Activated CD4-positive, CD25-positive, alpha-beta regulatory T cell treated with anti-CD3 and anti-CD28 coated beads, Interleukin-2, amount 50 U/mL, for 16 hours (primary cell): ENCODE data around the gene STAB2.

Source experiments
- DNase-seq: peaks from one replicate; pipeline ENCODE4 v3.0.0-alpha.2; 2020; ENCODE audit warnings: low read depth, low spot score

STAB2 gene

GRCh38 chr12:103742349-103742932 lies 155.4 kb downstream of the STAB2 start:
- no peak for DNase-seq

- no peak for DNase-seq
Observed at GRCh38 chr12:103743788-103744187, 156.7 kb downstream of the STAB2 start.

- DNase-seq: no peak
Observed at GRCh38 chr12:103745962-103746361, 158.9 kb downstream of the STAB2 start.

DNA sequence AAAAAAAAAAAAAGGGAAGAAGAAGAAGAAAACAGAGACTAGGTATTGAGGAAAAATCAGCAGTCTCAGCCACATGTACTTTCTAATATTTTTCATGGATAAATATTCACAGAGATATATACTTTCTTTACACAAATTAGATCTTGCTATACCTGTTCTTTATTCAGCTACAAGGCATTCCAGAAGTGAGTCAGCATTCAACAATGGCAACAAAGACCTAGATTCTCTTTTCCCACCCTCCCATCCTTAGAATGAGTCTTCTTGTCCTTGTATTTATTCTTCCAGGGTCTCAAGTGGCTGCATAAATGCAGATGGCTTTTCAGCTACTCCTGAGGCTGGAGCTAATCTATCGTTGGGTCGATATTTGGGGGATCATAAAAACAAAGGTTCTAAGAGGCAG lies 160.9 kb downstream of the STAB2 start:
- no peak for DNase-seq

- DNase-seq: no peak
Observed at GRCh38 chr12:103748875-103749274, 161.8 kb downstream of the STAB2 start.

DNA sequence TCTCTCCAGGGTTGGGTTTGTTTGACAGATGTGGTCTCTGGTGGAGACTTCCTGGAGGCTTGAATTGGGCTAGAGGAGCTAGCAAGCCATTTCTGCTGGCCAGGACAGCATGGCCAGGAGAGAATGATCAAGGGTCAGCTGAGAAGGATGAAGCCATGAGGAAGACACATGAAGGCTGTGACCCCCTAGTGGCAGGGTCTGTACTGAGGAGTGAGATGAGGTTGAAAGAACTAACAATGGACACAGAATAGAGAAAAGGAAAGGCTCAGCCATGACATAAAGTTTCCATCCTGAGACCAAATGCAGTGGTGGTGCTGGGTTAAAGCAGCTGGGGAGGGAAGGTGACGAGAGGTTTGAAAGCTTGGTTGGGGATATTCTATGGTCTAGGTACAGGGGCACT lies 164.1 kb downstream of the STAB2 start:
- no peak for DNase-seq

- no peak for DNase-seq
Observed at GRCh38 chr12:103751600-103751999, 164.5 kb downstream of the STAB2 start.

GRCh38 chr12:103755425-103755824 lies 168.4 kb downstream of the STAB2 start:
- DNase-seq: no peak

DNA sequence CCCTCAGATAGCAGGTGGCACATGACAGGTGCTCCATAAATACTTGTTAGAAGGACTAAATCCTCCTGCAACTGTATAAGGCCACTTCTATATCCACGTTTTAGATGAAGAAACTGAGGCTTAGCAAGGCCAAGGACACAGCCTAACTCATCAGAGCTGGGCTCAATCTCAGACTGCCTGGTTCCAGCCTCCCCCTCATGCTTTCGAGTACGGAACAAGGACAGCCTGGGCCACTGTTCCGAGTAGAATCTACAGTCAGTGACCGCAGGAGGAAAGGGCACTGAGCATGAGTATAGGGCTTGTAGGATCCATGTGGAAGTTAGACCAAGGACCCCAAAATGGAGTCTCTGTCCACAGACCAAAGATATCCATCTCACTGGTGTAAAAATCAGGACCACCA lies 169.4 kb downstream of the STAB2 start:
- no peak for DNase-seq

GRCh38 chr12:103757248-103757647 lies 170.2 kb downstream of the STAB2 start:
- DNase-seq: no peak

DNA sequence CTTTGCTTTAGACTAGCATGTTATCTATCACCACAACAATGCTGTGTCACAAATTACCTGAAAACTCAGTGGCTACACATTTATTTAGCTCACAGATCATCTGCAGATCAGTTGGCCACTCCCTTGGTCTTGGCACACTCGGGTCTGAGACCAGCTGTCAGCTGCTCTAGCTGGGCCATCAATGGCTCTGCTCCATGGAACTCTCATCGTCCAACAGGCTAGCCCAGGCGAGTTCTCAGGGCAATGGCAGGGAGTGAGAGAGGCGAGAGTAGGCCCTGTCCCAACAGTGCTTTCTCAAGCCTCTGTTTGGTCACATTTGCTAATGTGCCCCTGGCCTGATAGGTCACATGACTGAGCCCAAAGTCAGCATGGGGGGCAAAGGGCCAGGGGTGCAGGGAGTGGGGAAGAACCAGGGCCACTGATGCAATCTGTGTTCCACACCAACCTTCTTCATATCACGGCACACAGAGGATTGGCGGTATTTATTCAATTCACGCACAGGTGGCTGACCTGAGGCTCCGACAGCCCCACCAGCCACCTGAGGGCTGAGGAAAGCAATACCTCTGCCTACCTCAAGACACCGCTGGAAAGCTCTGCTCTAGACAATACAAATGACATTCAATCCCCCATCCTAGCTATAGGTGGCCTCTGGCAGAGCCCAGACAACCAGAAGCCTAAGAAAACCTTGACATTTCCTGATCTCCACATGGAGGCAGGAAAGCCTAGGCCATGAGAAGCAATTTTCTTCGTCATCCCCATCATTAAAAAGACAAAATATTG lies 171.4 kb downstream of the STAB2 start:
- DNase-seq: no peak

- DNase-seq: no peak
Observed at GRCh38 chr12:103762473-103762872, 175.4 kb downstream of the STAB2 start.

DNA sequence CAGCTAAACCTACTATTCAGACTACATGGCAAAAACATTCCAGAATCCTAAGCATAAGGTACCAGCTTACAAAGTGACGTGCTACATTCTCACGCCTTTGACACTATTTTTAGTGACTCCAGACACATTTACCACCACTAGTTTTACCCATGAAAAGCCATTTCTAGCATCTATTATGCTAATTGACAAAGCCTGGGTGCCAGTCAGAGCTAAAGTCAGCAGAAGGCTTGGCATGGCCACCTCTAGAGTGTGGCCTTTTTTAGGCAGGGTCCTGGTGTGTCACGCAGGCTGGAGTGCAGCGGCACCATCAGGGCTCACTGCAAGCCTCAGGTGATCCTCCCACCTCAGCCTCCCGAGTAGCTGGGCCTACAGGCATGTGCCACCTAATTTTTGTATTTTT lies 178.2 kb downstream of the STAB2 start:
- DNase-seq: no peak

GRCh38 chr12:103766028-103766427 lies 179.0 kb downstream of the STAB2 start:
- DNase-seq: no peak

DNA sequence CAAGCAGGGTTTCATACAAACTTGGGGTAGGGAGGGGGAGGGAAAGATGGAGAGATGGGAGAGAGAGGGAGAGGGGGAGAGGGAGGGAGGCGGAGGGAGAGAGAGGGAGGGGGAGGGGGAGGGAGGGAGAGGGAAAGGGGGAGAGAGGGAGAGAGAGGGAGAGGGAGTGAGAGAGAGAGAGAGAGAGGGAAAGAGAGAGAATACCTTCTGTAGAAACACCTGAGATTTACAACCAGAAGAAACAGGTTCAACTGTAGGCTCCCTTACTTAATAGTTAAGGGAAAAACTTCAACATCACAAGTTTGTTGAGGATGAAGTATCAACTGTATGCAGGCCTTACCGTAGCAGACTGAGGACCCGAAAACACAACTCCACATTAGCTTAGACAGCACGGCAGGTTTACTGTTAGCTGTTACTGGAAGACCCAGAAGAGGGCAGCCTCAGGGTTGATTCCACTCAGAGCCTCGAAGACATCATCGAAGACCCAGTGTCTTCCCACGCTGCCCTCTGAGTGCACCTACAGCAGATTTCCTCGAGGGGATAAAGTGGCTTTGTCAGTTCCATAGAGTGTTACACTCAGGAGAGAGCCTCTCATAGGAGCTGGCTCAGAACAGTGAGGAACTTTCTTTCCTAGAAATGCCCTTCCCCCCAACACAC lies 181.5 kb downstream of the STAB2 start:
- no peak for DNase-seq

DNA sequence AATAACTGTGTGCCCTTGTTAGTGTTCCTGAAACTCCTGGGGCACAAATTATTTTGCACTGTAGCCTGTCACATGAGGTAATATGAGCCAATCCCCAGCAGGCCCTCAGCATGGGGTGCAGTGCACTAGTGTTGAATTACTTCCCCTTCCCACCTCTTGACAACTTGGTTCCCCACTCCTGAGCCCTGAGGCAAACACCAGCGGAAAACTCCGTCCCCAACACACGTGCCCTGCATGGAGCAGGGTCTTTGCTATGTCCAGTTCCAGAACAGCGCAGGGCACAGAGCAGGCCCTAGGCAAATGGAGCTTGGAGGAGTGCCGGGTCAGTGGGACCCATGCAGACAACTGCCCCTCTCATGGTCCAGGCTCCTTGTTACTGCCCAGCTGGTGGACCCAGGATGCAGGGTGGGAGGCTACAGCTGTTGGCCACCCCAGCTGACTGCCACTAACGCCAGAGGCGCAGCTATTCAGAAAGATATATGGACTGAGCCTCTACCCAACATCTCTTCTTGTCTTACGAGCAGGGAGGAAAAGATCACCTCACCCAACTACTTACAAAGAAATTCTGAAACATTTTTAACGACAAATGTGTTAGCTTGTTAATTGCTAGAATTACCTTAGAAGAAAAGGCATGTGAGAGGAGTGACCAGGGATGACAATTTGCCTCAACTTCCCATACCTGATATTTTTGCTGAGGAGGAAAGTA lies 182.3 kb downstream of the STAB2 start:
- DNase-seq: no peak

GRCh38 chr12:103771466-103771865 lies 184.4 kb downstream of the STAB2 start:
- no peak for DNase-seq

- DNase-seq: no peak
Observed at GRCh38 chr12:103772367-103773108, 185.5 kb downstream of the STAB2 start.

DNA sequence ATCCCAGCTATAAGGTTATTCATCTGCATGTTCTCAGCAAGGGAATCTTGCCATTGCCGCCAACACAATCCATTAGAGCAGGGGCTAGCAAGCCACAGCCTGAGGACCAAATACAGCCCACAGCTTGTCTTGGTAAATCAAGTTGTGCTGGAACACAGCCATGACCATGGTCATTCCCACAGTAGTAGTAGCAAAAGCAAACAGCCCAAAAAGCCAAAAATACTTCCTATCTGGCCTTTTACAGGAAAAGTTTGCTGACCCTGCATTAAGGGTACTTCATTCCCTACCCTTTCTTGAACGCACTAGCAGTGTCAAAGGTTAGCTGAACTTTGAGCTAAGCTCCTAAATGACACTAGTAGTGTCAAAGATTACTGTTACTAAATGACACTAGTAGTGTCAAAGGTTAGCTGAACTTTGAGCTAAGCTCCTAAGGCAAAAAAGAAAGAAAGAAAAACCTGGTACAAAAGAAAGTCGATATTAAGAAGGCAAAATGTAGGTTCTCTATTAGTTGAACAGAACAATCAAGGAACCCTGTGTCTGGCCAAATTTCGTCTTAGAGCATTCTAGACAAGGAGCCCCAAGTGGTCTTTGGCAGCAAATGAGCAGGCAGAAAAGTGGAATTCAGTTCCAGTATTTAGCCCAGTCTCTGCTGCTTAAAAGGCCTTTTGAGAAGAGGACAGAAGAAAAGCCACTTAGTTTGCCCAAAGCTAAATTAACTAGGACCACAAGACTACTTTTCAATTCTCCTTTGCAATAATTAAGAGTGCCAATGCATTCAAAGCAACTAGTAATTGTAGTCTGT lies 186.2 kb downstream of the STAB2 start:
- no peak for DNase-seq

- no peak for DNase-seq
Observed at GRCh38 chr12:103774977-103775560, 188.0 kb downstream of the STAB2 start.
